AG04450 (cell line): ENCODE measurements around the gene TIMP3. TPM values are rescaled to one million over a fixed set of nuclear protein-coding genes. Genes with fewer than 3 reads are reported as not detected.

Source experiments
- CTCF ChIA-PET: fragments of 300-600, 350-600 bp; formaldehyde crosslinking; extraction: SDS; loops from one replicate; lab custom pipeline; 2022; ENCODE audit warnings: antibody characterized with exemption, inconsistent platforms; lab: Charles Lee
- POLR2A ChIA-PET: fragments of 350-600 bp; formaldehyde crosslinking; extraction: SDS; loops from one replicate; lab custom pipeline; 2021; ENCODE audit warnings: antibody characterized with exemption, inconsistent platforms; lab: Yijun Ruan, JAX
- DNase-seq: peaks from one replicate; pipeline ENCODE4 v3.0.0-alpha.2; 2011; ENCODE audit warnings: low read depth, low spot score
- H3K27ac ChIP-seq: one replicate; pipeline ENCODE4 v1.5.1; 2012; ENCODE audit warnings: low read depth, low read length, control low read depth
- H3K27me3 ChIP-seq: one replicate; pipeline ENCODE4 v1.6.0; 2012; ENCODE audit warnings: low read length; ENCODE audit not compliant: control insufficient read depth, insufficient read depth
- H3K4me3 ChIP-seq: 2 replicates; pipeline ENCODE4 v1.5.1; 2011; ENCODE audit warnings: mild to moderate bottlenecking, low read depth, low read length, control low read depth
- H3K9me3 ChIP-seq: 2 replicates; pipeline ENCODE4 v1.5.1; 2012; ENCODE audit warnings: low read length; ENCODE audit not compliant: control insufficient read depth, insufficient read depth
- polyA plus RNA-seq: library from polyadenylated mRNA; depleted of rRNA; stranded (reverse); fragments of >200 nt; gene quantifications from 2 replicates; pipeline ENCODE4 v1.2.3, GENCODE V29; 2011
- TF ChIP-seq, protein P1 (sequence below): IDR thresholded peaks from 2 replicates; pipeline ENCODE4 v1.5.1; 2011; ENCODE audit warnings: low read depth, low read length, control low read depth, inconsistent platforms

Gene TIMP3
- polyA plus RNA-seq, 1 experiment = 486 TPM

DNA sequence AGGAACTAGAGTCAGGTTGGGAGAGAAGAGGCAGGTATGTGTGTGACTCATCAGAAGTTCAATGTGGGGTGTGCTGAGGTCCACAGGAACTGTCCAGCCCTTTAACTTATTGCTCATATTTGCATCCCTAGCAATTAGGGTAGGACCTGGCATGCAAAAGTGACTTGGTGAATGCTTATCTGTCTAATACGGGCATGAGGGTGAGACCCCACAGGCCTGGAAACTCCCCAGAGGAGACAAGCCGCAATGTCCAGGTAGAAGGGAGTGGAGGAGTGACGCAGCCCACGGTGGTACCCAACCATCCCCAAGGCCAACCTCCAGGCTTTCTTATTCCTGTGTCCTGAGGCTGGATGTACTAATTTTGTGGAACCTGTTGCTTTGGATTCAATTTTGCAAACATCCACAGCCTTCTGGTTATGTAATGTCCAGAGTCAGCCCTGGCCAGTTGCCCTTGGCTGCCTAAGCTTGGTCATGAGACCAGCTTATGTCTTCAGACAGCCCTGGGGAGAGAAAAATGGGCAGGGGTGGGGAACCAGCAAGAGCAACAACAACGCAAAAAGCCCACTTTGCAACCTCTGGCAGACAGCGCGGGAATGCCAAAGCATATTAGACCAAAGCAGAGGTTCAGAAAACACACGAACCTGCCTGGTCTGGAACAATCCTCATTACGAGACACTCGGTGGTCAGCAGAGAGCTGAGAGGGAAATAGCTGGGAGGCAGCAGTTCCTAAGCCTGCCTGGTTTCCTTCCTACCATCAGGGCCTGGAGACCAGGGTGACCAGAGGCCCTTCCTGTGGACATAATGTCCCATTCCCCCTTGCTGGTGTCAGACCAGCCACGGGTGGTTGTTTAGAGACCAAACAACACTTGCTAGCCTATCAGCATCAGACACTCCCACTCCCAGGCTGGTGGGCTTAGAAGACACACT lies 49.3 kb downstream of the TIMP3 start:
- H3K27me3 ChIP-seq = no peaks in the 10 kb centered on the region
- no peaks in the 10 kb centered on the region for H3K9me3 ChIP-seq
- ChIA-PET CTCF (interaction anchor here (1.2 kb wide), 1 partner anchor 14 kb away, joined by 3 read pairs; no protein-coding TSS in a partner anchor), POLR2A (no interaction called here)
- TF ChIP-seq, protein P1, sequence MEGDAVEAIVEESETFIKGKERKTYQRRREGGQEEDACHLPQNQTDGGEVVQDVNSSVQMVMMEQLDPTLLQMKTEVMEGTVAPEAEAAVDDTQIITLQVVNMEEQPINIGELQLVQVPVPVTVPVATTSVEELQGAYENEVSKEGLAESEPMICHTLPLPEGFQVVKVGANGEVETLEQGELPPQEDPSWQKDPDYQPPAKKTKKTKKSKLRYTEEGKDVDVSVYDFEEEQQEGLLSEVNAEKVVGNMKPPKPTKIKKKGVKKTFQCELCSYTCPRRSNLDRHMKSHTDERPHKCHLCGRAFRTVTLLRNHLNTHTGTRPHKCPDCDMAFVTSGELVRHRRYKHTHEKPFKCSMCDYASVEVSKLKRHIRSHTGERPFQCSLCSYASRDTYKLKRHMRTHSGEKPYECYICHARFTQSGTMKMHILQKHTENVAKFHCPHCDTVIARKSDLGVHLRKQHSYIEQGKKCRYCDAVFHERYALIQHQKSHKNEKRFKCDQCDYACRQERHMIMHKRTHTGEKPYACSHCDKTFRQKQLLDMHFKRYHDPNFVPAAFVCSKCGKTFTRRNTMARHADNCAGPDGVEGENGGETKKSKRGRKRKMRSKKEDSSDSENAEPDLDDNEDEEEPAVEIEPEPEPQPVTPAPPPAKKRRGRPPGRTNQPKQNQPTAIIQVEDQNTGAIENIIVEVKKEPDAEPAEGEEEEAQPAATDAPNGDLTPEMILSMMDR = no peak
- DNase-seq = no peak
- peak overlapping the region; percentile 12 for H3K27ac ChIP-seq
- H3K4me3 ChIP-seq = no peak overlapping the region

- ChIA-PET POLR2A (no interaction called here), CTCF (no interaction called here)
- no peak overlapping the region for H3K4me3 ChIP-seq
- no peaks in the 10 kb centered on the region for H3K27me3 ChIP-seq
- TF ChIP-seq, protein P1 = no peak
- no peaks in the 10 kb centered on the region for H3K9me3 ChIP-seq
- no peak for DNase-seq
- no peak overlapping the region for H3K27ac ChIP-seq
Observed at GRCh38 chr22:32852395-32853251, 51.1 kb downstream of the TIMP3 start.

DNA sequence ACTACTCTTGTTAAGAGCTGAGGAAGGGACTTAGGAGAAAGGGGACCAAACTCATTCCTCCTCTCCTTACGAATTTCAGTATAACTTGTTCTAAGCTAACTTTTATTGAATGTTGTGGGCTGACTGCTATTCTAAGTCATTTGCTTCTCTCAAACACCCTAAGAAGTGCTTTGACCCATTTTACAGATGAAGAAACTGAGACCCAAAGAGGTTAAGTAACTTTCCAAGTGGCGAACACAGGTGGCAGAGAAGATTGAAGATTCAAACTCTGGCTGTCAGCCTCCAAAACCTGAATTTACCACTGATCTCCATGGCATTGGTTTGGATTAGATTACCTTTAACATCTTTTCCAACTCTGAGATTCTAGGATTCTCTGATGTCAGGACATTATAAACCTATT lies 52.2 kb downstream of the TIMP3 start:
- ChIA-PET POLR2A (no interaction called here), CTCF (no interaction called here)
- H3K27me3 ChIP-seq = no peaks in the 10 kb centered on the region

GRCh38 chr22:32854351-32854804 lies 52.9 kb downstream of the TIMP3 start:
- CTCF ChIA-PET = no interaction called here
- no peak for DNase-seq

More for the DNA sequence above, 52.2 kb downstream of the TIMP3 start:
- no peak overlapping the region for H3K27ac ChIP-seq
- TF ChIP-seq, protein P1 = no peak
- DNase-seq = no peak
- no peak overlapping the region for H3K4me3 ChIP-seq
- H3K9me3 ChIP-seq = no peaks in the 10 kb centered on the region

More at GRCh38 chr22:32854351-32854804, 52.9 kb downstream of the TIMP3 start:
- Histone ChIP-seq H3K9me3 (no peaks in the 10 kb centered on the region), H3K27ac (no peak overlapping the region), H3K27me3 (no peaks in the 10 kb centered on the region), H3K4me3 (no peak overlapping the region)
- POLR2A ChIA-PET = no interaction called here
- TF ChIP-seq, protein P1 = no peak
